RPMI8226 (cell line): Measurements from ENCODE around the gene TMPRSS9.
"Not testable (repeated sequence)": the region's sequence is repeated elsewhere in the genome, so short reads cannot be mapped to it uniquely, and the experiment has no call there.

Source experiments
- DNase-seq: peaks from one replicate; pipeline ENCODE4 v3.0.0-alpha.2; 2015

The TMPRSS9 gene

DNA sequence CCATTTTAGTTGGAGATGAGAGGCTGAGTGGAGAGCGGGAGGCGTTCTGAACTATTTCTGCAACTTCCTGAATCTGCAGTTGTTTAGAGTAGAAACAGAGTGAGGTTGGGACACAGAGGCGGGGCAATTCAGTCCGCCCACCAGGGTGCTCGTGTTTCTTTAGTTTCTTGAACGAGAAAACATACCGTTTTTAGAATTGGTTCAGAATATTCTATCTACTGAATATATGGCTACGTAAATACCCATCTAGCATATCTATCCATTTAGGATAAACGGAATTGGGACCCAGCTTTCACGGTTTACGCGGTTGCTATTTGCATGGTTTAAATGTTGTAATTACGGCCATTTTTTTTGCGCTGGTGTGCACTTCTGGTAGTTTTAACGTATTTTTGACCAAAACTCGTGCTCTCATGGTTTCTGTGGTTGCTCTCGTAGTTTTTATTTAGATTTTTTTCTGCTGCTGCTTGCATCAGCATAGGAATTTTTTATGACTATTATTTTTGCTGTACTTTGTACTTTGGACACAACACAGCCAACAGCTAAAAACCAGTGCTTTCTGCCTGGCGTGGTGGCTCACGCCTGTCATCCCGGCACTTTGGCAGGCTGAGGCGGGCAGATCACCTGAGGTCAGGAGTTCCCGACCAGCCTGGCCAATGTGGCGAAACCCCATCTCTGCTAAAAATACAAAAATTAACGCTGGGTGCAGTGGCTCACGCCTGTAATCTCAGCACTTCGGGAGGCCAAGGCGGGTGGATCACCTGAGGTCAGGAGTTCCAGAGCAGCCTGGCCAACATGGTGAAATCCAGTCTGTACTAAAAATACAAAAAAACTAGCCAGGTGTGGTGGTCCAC is 34.6 kb downstream of the TMPRSS9 start:
- peak; percentile 83 for DNase-seq

GRCh38 chr19:2395293-2395829 is 35.3 kb downstream of the TMPRSS9 start:
- not testable (repeated sequence) for DNase-seq

DNA sequence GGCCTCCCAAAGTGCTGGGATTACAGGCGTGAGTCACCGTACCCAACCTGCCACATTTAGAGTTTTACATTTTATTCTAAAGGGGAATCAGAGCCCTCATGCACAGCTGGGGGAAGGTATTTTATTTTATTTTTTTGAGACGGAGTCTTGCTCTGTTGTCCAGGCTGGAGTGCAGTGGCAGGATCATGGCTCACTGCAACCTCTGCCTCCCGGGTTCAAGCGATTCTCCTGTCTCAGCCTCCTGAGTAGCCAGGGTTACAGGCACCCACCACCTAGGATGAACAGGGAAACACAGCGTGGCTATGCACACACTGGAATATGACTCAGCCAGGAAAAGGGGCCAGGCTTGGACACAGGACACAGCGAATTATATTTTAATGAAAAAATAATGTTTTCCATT is 37.1 kb downstream of the TMPRSS9 start:
- DNase-seq: not testable (repeated sequence)

DNA sequence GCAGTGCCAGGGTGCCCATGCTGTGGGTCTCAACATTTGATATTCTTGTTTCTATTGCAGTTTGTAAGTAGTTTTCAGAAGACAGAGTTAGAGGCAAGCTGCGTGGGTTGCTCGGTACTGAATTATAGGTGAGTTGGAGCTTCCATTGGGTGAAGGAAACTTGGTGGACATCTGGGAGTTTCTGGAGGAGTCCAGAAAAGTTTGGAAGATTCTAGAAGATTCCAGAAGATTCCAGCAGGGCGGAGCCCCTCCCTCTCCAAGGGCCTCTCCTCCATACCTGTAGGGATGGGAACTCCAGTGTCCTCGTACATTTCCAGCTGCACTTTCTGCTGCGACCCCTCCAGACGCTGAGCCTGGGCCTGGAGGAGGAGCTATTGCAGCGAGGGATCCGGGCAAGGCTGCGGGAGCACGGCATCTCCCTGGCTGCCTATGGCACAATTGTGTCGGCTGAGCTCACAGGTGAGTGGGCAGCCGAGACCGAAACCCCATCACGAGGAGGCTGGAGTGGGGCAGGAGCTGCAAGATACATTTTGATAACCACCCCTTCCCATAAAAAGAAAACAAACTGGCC is 38.8 kb downstream of the TMPRSS9 start:
- DNase-seq: no peak

DNA sequence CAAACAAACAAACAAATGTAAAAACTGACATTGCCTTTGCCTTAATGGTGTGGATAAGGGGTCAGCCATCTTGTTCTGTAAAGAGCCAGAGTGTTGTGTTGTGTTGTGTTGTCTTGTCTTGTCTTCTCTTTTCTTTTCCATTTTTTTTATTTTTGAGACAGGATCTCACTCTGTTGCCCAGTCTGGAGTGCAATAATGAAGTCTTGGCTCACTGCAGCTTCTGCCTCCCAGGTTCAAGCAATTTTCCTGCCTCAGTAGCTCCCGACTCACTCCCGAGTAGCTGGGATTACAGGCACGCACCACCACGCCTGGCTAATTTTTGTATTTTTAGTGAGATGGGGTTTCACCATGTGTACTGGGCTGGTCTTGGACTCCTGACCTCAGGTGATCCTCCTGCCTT is 39.5 kb downstream of the TMPRSS9 start:
- DNase-seq: no peak

DNA sequence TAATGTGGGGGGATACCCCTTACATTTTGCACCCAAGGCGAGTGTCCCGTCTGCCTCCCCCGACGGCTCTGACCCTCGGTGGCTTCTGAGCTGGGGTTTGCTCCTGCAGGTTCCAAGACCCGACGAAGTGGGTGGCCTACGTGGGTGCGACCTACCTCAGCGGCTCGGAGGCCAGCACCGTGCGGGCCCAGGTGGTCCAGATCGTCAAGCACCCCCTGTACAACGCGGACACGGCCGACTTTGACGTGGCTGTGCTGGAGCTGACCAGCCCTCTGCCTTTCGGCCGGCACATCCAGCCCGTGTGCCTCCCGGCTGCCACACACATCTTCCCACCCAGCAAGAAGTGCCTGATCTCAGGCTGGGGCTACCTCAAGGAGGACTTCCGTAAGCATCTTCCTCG is 48.2 kb downstream of the TMPRSS9 start:
- no peak for DNase-seq

GRCh38 chr19:2409352-2409912 is 49.4 kb downstream of the TMPRSS9 start:
- no peak for DNase-seq

DNA sequence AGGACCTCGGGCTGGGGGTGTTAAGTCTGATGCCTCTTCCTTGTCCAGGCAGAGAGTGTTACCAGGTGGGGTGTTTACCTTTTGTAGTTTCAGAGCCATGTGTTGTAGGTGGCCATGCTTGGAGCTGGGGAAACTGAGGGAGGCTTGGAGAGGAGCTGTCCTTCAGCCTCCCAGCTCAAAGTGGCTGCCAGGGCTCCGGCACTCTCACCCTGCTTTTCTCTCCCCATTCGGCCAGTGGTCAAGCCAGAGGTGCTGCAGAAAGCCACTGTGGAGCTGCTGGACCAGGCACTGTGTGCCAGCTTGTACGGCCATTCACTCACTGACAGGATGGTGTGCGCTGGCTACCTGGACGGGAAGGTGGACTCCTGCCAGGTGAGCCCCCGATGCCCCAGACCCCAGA is 50.0 kb downstream of the TMPRSS9 start:
- DNase-seq: no peak

DNA sequence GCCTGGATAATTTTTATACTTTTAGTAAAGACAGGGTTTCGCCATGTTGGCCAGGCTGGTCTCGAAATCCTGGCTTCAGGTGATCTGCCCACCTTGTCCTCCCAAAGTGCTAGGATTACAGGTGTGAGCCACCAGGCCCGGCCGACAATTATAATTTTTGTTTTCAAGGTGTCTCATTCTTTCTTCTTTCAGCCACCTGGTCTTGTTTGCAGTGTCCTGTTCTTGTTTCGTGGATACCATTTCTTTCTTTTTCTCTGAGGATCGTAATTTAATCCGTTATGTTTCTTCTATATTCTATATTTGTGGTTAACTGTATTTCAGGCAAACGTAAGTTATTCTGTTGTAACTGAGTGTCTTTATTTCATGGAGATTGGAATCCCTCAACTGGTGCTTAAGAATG is 51.6 kb downstream of the TMPRSS9 start:
- DNase-seq: no peak

DNA sequence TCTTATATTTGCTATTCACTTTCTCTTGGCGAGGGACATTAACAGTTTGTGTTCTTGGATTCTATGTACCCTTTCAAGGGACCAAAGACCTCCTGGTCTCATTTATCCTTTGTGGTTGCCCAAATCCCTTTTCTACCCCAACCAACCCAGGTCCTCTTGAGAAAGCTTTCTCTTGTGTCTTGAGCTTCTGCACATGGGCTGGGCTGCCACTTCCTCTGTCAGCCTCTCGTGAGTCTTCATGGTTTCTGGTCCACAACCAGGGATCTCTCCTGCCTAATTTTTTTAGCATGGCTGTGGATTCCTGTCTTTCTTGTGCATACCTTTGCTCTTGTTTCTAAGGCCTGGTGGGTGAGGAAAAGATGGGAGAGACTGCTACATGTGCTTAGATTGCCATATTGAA is 52.4 kb downstream of the TMPRSS9 start:
- DNase-seq: peak; percentile 23

DNA sequence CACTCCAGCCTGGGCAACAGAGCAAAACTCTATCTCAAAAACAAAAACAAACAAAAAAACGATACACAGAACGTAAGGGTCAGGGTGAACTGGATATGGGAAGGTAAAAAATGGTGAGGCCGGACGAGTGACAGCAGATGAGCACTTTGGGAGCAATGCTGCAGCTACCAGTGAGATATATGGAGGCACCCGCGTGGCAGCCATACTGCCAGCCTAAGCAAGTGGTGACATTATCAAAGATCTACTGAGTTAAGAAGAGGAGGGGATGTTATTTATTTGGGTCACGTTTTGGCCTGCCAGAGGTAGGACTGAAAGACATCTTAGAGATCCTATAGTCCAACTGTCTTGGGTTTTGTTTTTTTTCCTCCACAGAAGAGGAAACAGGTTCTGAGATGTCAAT is 53.1 kb downstream of the TMPRSS9 start:
- DNase-seq: no peak

DNA sequence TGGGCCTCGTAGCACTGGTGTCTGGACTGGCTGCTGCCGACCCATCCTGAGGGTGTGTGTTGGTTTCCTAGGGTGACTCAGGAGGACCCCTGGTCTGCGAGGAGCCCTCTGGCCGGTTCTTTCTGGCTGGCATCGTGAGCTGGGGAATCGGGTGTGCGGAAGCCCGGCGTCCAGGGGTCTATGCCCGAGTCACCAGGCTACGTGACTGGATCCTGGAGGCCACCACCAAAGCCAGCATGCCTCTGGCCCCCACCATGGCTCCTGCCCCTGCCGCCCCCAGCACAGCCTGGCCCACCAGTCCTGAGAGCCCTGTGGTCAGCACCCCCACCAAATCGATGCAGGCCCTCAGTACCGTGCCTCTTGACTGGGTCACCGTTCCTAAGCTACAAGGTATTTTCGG is 53.6 kb downstream of the TMPRSS9 start:
- DNase-seq: no peak

- no peak for DNase-seq
Measured at GRCh38 chr19:2415281-2415972, 55.4 kb downstream of the TMPRSS9 start.

GRCh38 chr19:2415973-2416319 is 55.9 kb downstream of the TMPRSS9 start:
- no peak for DNase-seq

DNA sequence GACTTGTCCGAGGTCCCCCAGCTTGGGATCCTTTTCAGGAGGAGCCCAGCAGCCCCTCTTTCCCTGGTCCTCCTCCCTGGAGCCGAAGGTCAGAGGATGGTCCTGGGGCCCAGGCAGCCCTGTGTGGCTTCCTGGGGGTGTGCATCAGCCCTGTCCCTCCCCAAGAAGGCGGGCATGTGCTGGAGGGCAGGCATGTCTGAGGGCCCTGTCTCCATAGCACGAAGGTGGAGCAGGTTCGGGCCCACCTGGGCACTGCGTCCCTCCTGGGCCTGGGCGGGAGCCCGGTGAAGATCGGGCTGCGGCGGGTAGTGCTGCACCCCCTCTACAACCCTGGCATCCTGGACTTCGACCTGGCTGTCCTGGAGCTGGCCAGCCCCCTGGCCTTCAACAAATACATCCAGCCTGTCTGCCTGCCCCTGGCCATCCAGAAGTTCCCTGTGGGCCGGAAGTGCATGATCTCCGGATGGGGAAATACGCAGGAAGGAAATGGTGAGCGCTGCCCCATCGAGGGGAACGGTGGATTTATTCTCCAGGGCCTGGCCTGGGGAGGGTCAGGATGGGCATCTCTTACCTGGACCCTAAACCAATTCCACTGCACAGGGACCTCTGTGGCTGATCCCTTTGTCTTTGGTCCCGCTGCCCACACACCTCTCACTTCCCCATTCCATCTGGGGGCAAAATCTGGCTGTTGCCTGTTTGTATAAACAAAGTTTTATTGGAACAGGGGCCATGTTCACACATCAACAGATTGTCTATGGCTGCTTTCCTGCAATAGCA is 56.4 kb downstream of the TMPRSS9 start:
- peak; percentile 57 for DNase-seq

- peak; percentile 23 for DNase-seq
Measured at GRCh38 chr19:2417436-2417835, 57.4 kb downstream of the TMPRSS9 start.

DNA sequence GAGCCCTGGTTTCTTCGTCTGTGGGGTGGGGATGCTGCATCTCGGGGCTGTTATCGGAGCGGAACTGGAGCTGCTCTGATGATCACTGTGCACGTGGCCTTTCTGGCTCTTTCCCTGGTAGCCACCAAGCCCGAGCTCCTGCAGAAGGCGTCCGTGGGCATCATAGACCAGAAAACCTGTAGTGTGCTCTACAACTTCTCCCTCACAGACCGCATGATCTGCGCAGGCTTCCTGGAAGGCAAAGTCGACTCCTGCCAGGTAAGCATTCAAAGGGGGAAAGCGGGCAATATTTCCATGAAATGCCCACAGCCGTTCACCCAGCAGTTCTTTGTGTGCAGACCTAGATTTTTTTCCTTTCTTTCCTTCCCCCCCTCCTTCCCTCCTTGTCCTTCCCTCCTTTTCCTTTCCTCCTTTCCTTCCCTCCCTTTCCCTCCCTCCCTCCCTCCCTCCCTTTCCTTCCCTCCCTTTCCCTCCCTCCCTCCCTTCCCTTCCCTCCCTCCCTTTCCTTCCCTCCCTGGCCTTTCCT is 57.9 kb downstream of the TMPRSS9 start:
- peak; percentile 51 for DNase-seq

- DNase-seq: no peak
Measured at GRCh38 chr19:2419754-2420153, 59.7 kb downstream of the TMPRSS9 start.

DNA sequence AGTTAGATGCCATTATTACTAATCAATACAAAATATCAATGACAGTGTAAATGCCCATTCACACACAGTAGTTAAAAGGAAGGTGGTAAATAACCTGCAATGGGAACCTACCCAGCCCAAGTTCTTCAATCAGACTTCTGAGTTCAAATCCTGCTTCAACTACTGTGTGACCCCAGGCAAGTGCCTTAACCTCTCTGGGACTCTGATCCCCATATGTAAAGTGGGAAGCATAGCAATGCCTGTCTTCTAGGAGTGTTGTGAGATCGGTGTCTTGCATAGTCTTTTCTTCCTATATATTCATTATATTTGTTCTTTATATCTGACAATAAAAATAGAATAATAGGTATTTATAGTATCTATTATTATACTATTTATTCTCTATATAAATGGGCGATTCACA is 60.4 kb downstream of the TMPRSS9 start:
- DNase-seq: no peak

DNA sequence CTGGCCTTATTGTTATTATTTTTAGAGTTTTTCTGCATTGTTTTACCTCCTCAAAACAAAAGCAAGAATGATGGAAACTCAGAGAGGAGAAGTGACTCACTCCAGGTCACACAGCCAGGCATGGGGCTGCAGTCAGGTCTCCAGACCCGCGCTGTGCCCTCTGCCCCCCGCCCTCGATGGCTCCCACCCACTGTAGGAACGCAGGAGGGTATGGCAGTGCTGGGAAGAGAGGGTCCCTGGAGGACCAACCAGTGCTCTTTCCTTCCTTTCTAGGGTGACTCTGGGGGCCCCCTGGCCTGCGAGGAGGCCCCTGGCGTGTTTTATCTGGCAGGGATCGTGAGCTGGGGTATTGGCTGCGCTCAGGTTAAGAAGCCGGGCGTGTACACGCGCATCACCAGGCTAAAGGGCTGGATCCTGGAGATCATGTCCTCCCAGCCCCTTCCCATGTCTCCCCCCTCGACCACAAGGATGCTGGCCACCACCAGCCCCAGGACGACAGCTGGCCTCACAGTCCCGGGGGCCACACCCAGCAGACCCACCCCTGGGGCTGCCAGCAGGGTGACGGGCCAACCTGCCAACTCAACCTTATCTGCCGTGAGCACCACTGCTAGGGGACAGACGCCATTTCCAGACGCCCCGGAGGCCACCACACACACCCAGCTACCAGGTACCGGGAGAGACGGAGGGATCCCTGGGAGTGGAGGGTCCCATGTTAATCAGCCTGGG is 61.7 kb downstream of the TMPRSS9 start:
- DNase-seq: no peak

- no peak for DNase-seq
Measured at GRCh38 chr19:2423071-2423914, 63.2 kb downstream of the TMPRSS9 start.
